GM18502 (cell line): ENCODE results near the gene PSMF1.
"Not testable (repeated sequence)": the region's sequence is repeated elsewhere in the genome, so short reads cannot be mapped to it uniquely, and the experiment has no call there.

Experiments used
- ATAC-seq: cut with Tn5 transposase; IDR thresholded peaks from one replicate; pipeline ENCODE4 v1.9.1; 2021; ENCODE audit warnings: mild to moderate bottlenecking; ENCODE audit not compliant: unreplicated experiment, poor library complexity

Gene PSMF1

DNA sequence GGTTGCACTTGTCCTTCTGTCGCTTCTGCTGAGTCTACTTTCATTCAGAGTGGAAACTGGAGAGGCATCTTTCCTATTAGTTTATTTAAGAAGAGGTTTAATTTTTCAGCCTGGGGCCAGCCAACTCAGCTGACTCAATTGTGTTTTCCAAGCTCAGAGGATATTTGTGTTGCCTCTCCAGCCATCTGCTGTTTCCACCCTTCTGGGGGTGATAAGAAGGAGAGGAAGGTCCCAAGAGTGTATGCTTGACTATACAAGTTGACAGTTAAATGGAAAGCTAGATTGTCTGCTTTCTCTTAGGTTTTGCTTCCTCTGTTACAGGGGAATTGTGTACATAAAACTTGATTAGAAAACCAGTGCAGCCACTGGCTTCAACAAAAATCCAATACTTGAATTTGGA lies 3.0 kb downstream of the PSMF1 start:
- no peak for ATAC-seq

DNA sequence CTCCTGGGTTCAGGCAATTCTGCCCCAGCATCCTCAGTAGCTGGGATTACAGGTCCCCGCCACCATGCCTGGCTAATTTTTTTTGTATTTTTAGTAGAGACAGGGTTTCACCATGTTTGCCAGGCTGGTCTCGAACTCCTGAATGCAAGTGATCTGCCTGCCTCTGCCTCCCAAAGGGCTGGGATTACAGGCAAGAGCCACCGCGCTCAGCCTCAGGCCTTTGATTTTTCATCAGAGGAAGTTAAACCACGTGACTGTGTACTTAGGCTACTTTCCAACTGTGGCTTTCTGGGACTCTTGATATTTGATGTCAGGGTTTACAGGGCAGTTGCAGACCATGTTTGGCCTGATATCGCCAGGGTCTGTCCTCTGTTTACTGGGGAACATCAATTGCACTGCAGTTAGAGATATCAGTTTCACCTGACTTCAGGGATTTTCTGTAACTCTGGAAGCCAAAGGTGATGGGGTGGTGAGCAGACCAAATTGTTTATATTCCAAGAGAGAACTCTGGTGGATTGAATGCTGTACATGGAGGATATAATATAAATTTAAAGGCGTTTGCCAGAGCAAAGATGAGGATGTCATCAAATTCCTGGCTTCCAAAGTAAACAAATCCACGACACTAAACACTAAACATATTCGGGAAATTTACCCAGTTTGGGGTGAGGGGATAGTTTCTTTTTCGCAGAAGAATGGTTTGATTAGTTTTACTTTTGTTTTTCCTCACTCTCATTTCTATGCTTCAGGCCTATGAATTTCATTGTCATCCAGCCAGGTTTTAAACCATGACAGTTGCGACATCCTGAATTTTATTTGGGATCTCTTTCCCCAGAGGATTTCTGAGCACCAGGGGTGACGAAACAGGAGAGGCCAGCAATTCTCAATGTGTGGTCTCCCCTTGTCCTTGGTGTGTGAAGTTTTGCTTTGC lies 4.2 kb downstream of the PSMF1 start:
- no peak for ATAC-seq

- no peak for ATAC-seq
These were observed 5.3 kb downstream of the PSMF1 start for GRCh38 chr20:1123666-1124065.

- no peak for ATAC-seq
These were observed 6.0 kb downstream of the PSMF1 start for GRCh38 chr20:1124421-1124820.

DNA sequence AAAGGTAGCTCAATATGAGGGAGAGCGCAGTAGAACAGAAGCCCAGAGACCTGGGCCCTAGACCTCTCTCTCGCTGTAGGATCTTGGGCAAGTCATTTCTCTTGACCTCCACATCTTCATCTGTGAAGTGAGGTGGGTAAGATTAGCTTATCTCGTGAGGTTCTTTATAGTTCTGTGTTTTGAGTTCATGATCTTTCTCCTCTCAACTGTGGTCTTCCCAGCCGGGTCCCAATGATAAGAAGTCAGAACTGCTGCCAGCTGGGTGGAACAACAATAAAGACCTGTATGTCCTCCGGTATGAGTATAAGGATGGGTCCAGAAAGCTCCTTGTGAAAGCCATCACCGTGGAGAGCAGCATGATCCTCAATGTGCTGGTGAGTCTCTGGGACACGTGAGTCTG lies 6.9 kb downstream of the PSMF1 start:
- no peak for ATAC-seq

GRCh38 chr20:1127840-1128239 lies 9.4 kb downstream of the PSMF1 start:
- ATAC-seq, result no peak

- no peak for ATAC-seq
These were observed 11.8 kb downstream of the PSMF1 start for GRCh38 chr20:1130058-1130694.

DNA sequence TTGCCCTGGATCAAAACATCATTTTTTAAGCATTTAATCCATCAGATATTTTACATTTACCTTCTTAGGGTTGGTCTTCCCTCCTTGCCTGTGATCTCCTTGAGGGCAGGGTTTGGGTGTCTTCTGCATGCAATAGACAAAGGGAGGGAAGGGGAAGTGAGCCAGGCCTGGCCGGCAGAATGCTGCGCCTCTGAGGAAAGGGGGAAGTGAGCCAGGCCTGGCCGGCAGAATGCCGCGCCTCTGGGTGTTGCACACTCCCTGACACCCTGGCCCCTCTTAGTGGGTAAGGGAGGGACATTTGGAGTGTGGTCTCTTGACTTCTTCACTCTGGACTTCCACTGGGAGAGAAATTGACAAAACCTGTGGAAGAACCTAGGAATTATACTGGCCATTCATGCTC lies 12.4 kb downstream of the PSMF1 start:
- no peak for ATAC-seq

DNA sequence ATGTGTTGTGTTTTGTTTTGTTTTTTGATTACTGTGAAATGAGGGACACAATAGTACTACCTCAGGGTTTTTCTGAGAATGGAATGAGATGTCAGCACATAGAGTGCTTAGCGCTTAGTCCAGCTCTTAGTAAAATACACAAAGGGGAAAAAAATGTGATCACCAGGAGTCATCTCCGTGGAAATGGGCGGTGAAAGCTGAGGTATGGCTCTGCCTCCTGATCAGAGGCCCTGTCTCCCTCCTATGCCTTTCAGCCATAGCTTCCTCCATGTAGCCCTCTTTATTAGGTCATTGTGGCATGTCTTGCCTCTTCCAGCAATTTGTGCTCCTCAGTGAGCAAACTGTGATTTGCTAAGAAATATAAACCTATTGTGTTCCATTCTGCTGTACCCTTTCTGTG lies 13.0 kb downstream of the PSMF1 start:
- ATAC-seq, result no peak

DNA sequence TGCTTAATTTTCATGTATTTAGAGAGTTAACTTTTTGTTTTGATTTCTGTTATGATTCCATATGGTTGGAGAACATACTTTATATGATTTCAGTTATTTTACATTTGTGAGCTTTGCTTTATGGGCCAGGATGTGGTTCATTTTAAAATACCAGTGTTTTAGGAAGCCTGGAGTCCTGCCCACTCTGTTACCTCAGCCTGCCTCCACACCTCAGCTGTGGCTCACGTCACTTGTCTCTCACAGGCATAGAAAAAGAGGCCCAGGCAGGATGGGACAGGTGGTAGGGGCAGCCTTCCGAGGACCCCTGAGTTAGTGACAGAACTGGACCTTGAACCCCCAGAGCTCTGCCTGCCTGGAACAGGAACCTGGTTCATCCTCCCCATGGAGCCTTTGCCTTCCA lies 16.0 kb downstream of the PSMF1 start:
- no peak for ATAC-seq

GRCh38 chr20:1134836-1135235 lies 16.4 kb downstream of the PSMF1 start:
- no peak for ATAC-seq

DNA sequence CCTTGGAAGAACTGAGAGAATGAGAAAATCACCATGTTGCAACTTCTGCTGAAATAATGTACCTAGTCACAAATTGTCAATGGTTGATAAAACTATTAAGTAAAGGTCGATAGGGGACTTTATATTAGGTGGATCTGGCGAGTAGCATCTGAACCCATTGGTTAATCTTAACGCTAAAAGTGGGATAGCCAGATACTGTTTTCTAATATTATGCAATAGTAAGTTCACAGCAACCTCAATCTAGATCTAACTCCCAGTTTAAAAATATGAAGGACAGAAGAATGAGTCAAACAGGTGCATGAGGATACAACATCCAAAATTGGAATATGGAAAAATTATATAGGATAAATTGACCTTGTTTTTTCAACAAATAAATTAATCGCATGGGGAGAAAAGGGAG lies 18.8 kb downstream of the PSMF1 start:
- no peak for ATAC-seq

DNA sequence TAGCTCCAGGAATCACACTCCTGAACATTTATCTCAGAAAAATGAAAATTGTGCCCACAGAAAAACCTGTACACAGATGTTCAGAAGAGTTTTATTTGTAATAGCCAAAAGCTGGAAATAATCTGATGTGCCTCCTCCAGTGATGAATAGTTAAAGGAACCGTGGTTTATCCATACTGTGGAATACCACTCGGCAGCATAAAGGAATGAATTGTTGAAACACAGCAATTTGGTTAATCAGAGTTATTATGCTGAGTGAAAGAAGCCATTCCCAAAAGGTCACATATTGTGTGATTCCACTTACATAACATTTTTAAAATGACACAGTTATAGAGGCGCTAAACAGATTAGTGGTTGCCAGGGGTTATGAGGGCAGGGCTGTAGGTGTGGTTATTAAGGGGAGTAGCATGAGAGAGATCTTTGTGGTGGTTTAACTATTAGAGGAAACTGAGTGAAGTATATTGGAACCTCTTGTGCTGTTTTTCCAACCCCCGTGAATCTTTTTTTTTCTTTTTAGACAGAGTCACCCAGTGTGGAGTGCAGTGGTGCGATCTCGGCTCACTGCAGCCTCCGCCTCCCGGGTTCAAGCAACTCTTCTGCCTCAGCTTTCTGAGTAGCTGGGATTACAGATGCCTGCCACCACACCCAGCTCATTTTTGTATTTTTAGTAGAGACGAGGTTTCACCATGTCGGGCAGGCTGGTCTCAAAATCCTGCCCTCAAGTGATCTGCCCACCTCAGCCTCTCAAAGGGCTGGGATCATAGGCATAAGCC lies 26.2 kb downstream of the PSMF1 start:
- no peak for ATAC-seq

DNA sequence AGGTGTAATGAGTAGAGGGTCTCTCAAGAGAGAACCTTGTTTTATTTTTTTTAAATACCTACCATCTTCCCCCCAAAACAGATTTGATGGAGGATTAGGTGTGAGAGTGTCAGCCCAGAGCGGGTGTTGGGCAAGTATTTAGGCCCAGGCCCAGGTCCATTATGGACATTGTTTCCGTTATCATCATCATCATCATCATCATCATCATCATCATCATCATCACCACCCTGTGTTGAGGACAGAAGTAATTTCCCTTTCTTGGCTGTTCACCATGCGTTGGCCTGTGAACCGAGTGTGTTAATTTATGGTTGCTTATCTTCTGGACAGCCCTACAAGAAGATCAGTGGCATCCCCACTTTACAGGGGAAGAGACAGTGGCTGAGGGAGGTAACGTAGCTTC lies 28.6 kb downstream of the PSMF1 start:
- ATAC-seq, result no peak

DNA sequence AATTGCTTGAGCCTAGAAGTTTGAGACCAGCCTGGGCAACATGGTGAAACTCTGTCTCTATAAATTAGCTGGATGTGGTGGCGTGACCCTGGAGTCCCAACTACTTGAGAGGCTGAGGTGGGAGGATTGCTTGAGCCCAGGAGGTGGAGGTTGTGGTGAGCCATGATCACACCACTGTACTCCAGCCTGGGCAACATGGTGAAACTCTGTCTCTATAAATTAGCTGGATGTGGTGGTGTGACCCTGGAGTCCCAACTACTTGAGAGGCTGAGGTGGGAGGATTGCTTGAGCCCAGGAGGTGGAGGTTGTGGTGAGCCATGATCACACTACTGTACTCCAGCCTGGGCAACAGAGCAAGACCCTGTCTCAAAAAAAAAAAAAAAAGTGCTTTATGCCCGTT lies 31.4 kb downstream of the PSMF1 start:
- not testable (repeated sequence) for ATAC-seq

DNA sequence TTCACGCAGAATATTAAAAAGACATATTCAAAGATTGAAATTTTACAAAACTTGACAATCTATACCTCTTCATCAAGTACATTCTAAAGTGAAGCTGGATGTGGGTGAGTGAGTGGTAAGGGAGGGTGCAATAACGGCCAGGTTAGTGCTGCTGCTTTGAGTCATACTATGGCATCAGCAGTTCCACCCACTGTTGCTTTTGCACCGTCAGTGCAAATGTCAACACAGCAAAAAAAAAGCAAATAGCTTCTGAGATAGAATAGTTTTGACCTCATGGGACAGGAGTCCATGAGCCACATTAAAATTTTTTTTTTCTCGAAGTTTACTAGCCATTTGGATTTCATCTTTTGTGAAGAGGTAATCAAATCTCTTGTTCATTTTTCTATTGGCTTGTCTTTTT lies 31.8 kb downstream of the PSMF1 start:
- no peak for ATAC-seq

- no peak for ATAC-seq
These were observed 32.6 kb downstream of the PSMF1 start for GRCh38 chr20:1150968-1151367.

- ATAC-seq, result no peak
These were observed 35.8 kb downstream of the PSMF1 start for GRCh38 chr20:1154226-1154625.

- no peak for ATAC-seq
These were observed 36.3 kb downstream of the PSMF1 start for GRCh38 chr20:1154691-1155090.

- no peak for ATAC-seq
These were observed 36.9 kb downstream of the PSMF1 start for GRCh38 chr20:1155342-1155741.

GRCh38 chr20:1160496-1160895 lies 42.1 kb downstream of the PSMF1 start:
- ATAC-seq, result no peak
